ENCODE results near the gene SGCD. TPM values are rescaled to one million over a fixed set of nuclear protein-coding genes. Genes with fewer than 3 reads are reported as not detected.

The SGCD gene
- total and polyA plus RNA-seq, 8 donors = 0.58 to 55.8 (median 2.8) TPM

DNA sequence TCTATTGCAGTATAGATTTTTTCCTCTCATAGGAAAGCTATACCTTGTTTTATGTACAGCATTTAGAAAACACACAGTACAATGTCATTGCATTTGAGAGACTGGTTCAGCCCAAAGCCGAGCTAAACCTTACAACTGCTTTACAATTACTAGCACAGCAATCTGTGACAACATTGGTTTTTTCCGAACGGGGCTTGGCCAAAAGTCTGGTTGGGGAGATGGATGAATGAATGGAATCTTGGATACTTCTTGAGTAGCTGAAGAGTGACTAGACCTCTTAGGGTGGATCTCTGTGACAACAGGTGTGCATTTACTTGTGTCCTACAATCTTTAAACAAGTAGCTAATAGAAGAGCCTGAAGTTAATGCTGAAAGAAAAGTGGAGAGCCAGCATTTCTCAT is 1.2 kb downstream of the SGCD start:
- no peaks in the 10 kb centered on the region for H3K27me3 ChIP-seq
- peaks cover 0 to 6% (median 3%) of the 10 kb centered on the region in 4 donors for H3K4me1 ChIP-seq
- H3K4me3 ChIP-seq = peak overlapping the region in 3 of 4 donors; percentile 40 to 44 (median 41)
- 49 to 87% (median 71%) methylated on average over 3 of the region's 3 CpGs for WGBS, 5 donors
- peak overlapping the region in 1 of 5 donors; percentile 72 for H3K27ac ChIP-seq
- H3K36me3 ChIP-seq = no peaks in the 10 kb centered on the region
- intact Hi-C loops (cut with DNase I; ENCODE audit: low total_unique reads) = no loop called here
- TF ChIP-seq POLR2AphosphoS5 (IDR thresholded peaks at IDR 0.05) (no peak), EP300 (IDR thresholded peaks at IDR 0.05) (no peak), CTCF (IDR thresholded peaks at IDR 0.05) (no peak), POLR2A (IDR thresholded peaks at IDR 0.05) (no peak)
- H3K9me3 ChIP-seq = no peaks in the 10 kb centered on the region
- DNase-seq = peak in 1 of 2 donors; percentile 28

- WGBS, 5 donors = 57 to 84% (median 81%) methylated on average over 6 of the region's 6 CpGs
- H3K4me3 ChIP-seq = peak overlapping the region in 2 of 4 donors; percentile 40 to 41
- no peak overlapping the region for H3K27ac ChIP-seq
- H3K27me3 ChIP-seq = no peaks in the 10 kb centered on the region
- H3K4me1 ChIP-seq = peaks cover 0 to 6% (median 3%) of the 10 kb centered on the region in 4 donors
- no peaks in the 10 kb centered on the region for H3K36me3 ChIP-seq
- H3K9me3 ChIP-seq = no peaks in the 10 kb centered on the region
- DNase-seq = peak in 1 of 2 donors; percentile 3
- TF ChIP-seq POLR2AphosphoS5 (IDR thresholded peaks at IDR 0.05) = no peak
- TF ChIP-seq CTCF (IDR thresholded peaks at IDR 0.05) = no peak
- no peak for TF ChIP-seq EP300 (IDR thresholded peaks at IDR 0.05)
- no peak for TF ChIP-seq POLR2A (IDR thresholded peaks at IDR 0.05)
- intact Hi-C loops (cut with DNase I; ENCODE audit: low total_unique reads) = no loop called here
Measured at GRCh38 chr5:156328766-156329165, 1.8 kb downstream of the SGCD start.

DNA sequence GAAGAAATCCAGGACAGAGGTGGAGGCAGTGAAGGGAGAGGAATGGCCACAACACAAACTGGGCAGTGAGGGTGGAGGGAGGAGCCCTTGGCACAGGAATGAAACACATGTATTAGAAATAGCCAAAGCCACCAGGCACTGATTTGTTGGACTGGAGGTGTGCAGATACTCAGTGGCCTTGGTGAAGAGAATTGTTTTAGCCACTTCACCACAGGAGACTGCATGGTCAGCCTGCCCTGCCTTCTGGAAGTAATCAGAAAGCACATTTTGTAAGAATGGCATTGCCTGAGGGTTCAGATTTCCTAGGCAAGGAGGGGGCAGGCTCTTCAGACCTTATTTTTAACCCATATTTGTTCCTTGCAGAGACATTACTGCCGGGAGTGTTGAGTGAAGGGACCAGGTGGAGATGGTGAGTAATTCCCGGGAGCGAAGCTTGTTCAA is 2.2 kb downstream of the SGCD start:
- Histone ChIP-seq H3K9me3 (no peaks in the 10 kb centered on the region), H3K36me3 (no peaks in the 10 kb centered on the region), H3K27ac (no peak overlapping the region), H3K4me3 (peak overlapping the region in 1 of 4 donors; percentile 40), H3K27me3 (no peaks in the 10 kb centered on the region), H3K4me1 (peaks cover 0 to 6% (median 3%) of the 10 kb centered on the region in 4 donors)
- intact Hi-C loops (cut with DNase I; ENCODE audit: low total_unique reads) = no loop called here
- DNase-seq = no peak
- TF ChIP-seq CTCF (IDR thresholded peaks at IDR 0.05) = no peak
- no peak for TF ChIP-seq EP300 (IDR thresholded peaks at IDR 0.05)
- no peak for TF ChIP-seq POLR2AphosphoS5 (IDR thresholded peaks at IDR 0.05)
- no peak for TF ChIP-seq POLR2A (IDR thresholded peaks at IDR 0.05)
- 87 to 97% (median 95%) methylated on average over 3 of the region's 3 CpGs for WGBS, 5 donors

- no peaks in the 10 kb centered on the region for H3K9me3 ChIP-seq
- no peak for TF ChIP-seq EP300 (IDR thresholded peaks at IDR 0.05)
- TF ChIP-seq CTCF (IDR thresholded peaks at IDR 0.05) = no peak
- TF ChIP-seq POLR2AphosphoS5 (IDR thresholded peaks at IDR 0.05) = no peak
- TF ChIP-seq POLR2A (IDR thresholded peaks at IDR 0.05) = no peak
- H3K36me3 ChIP-seq = no peaks in the 10 kb centered on the region
- no peak overlapping the region for H3K27ac ChIP-seq
- no peak overlapping the region for H3K4me3 ChIP-seq
- DNase-seq = no peak
- no peaks in the 10 kb centered on the region for H3K27me3 ChIP-seq
- H3K4me1 ChIP-seq = peaks cover 0 to 6% (median 3%) of the 10 kb centered on the region in 4 donors
- WGBS, 5 donors = 80 to 88% (median 83%) methylated on average over 7 of the region's 7 CpGs
- intact Hi-C loops (cut with DNase I; ENCODE audit: low total_unique reads) = no loop called here
Measured at GRCh38 chr5:156330141-156330870, 3.3 kb downstream of the SGCD start.

Measured in stomach (tissue), 9 donors.